ENCODE results near the gene DAZAP2. TPM values are rescaled to one million over a fixed set of nuclear protein-coding genes. Genes with fewer than 3 reads are reported as not detected.

The DAZAP2 gene
- total and polyA plus RNA-seq, 12 donors = 39.7 to 228 (median 165) TPM

GRCh38 chr12:51191516-51192283 is 46.9 kb upstream of the DAZAP2 start:
- WGBS, 2 donors = 94 to 98% methylated on average over 12 of the region's 12 CpGs
- no peaks in the 10 kb centered on the region for H3K9me3 ChIP-seq
- DNase-seq = no peak
- intact Hi-C loops (cut with DNase I) = no loop called here
- H3K4me1 ChIP-seq = peaks cover 0 to 3% (median 0%) of the 10 kb centered on the region in 9 donors
- H3K27ac ChIP-seq = no peak overlapping the region
- H3K27me3 ChIP-seq = no peaks in the 10 kb centered on the region
- no peak overlapping the region for H3K4me3 ChIP-seq
- ATAC-seq = peak in 1 of 8 donors; percentile 9
- TF ChIP-seq, protein P1, sequence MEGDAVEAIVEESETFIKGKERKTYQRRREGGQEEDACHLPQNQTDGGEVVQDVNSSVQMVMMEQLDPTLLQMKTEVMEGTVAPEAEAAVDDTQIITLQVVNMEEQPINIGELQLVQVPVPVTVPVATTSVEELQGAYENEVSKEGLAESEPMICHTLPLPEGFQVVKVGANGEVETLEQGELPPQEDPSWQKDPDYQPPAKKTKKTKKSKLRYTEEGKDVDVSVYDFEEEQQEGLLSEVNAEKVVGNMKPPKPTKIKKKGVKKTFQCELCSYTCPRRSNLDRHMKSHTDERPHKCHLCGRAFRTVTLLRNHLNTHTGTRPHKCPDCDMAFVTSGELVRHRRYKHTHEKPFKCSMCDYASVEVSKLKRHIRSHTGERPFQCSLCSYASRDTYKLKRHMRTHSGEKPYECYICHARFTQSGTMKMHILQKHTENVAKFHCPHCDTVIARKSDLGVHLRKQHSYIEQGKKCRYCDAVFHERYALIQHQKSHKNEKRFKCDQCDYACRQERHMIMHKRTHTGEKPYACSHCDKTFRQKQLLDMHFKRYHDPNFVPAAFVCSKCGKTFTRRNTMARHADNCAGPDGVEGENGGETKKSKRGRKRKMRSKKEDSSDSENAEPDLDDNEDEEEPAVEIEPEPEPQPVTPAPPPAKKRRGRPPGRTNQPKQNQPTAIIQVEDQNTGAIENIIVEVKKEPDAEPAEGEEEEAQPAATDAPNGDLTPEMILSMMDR (IDR thresholded peaks at IDR 0.05) = no peak
- peaks cover 0 to 47% (median 7%) of the 10 kb centered on the region in 9 donors for H3K36me3 ChIP-seq

DNA sequence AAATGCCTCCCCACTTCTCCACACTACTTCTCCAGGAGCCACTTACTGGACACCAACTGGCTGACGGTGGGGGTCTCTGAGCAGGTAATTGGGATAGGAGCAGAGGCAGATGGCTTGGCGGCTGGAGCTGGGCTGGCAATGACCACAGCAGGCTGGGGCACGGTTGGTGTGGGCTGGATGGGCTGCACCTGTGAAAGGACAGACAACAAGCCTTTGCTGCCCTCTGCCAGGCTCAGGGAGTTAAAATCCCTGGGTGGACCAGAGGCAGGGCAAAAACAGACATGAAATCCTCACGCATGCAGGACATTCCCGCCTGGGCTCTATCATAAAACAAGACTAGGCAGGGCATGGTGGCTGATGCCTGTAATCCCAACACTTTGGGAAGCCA is 46.3 kb upstream of the DAZAP2 start:
- H3K4me1 ChIP-seq = no peaks in the 10 kb centered on the region
- ATAC-seq (no peak), DNase-seq (no peak)
- H3K4me3 ChIP-seq = no peak overlapping the region
- intact Hi-C loops (cut with DNase I) = no loop called here
- no peaks in the 10 kb centered on the region for H3K9me3 ChIP-seq
- H3K36me3 ChIP-seq = peaks cover 0 to 47% (median 7%) of the 10 kb centered on the region in 9 donors
- 91 to 96% methylated on average over 5 of the region's 5 CpGs for WGBS, 2 donors
- H3K27ac ChIP-seq = no peak overlapping the region
- TF ChIP-seq, protein P1 (IDR thresholded peaks at IDR 0.05) = no peak
- H3K27me3 ChIP-seq = no peaks in the 10 kb centered on the region

DNA sequence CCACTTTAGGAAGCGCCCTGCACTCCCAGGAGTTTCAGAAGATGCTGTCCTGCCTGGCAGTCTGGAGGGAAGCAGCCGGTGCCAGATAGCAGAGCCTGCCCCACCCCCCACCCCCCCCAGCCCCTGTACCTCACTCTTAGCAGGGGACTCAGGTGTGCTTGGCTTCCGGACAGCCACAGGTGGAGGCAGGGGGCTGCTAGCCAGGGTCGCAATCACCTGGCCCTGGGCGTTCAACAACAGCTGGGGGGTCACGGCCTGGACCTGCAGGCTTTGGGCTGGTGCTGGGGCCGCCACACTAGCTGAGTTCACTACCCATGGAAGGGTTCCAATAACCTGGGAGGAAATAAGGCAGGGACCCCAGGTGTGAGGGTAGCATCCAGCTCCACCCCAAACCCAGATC is 42.8 kb upstream of the DAZAP2 start:
- TF ChIP-seq, protein P1 (IDR thresholded peaks at IDR 0.05) = no peak
- H3K36me3 ChIP-seq = peaks cover 0 to 57% (median 0%) of the 10 kb centered on the region in 9 donors
- DNase-seq (no peak), ATAC-seq (no peak)
- intact Hi-C loops (cut with DNase I) = no loop called here
- H3K4me3 ChIP-seq = no peak overlapping the region
- no peak overlapping the region for H3K27ac ChIP-seq
- WGBS, 2 donors = 96 to 97% methylated on average over 7 of the region's 7 CpGs
- no peaks in the 10 kb centered on the region for H3K9me3 ChIP-seq
- H3K4me1 ChIP-seq = peaks cover 0 to 6% (median 0%) of the 10 kb centered on the region in 9 donors
- H3K27me3 ChIP-seq = no peaks in the 10 kb centered on the region

- intact Hi-C loops (cut with DNase I) = no loop called here
- Histone ChIP-seq H3K36me3 (peaks cover 0 to 52% (median 0%) of the 10 kb centered on the region in 9 donors), H3K27ac (no peak overlapping the region), H3K4me1 (peaks cover 0 to 6% (median 0%) of the 10 kb centered on the region in 9 donors), H3K9me3 (no peaks in the 10 kb centered on the region), H3K4me3 (no peak overlapping the region), H3K27me3 (no peaks in the 10 kb centered on the region)
- TF ChIP-seq, protein P1 (IDR thresholded peaks at IDR 0.05) = no peak
- WGBS, 2 donors = 94% methylated on average over 9 of the region's 9 CpGs
- DNase-seq = no peak
- ATAC-seq = peak in 1 of 8 donors; percentile 38
These were observed 42.1 kb upstream of the DAZAP2 start for GRCh38 chr12:51196547-51196946.
